SK-N-SH treated with all-trans-retinoic acid at 6 μM for 48 hours (cell line): ENCODE measurements around the gene MARCHF4.

ENCODE experiments used
- ATAC-seq: fragments of 200-7000 bp; cut with Tn5 transposase; 3 replicates; pipeline ENCODE4 v1.9.1; 2020; ENCODE audit warnings: mild to moderate bottlenecking, moderate library complexity
- ARNTL ChIP-seq: fragments of 450-650 bp; formaldehyde crosslinking; IDR thresholded peaks from 2 replicates; pipeline ENCODE4 v1.5.0; 2020; ENCODE audit warnings: low read depth, mild to moderate bottlenecking, moderate library complexity, borderline replicate concordance
- BACH2 ChIP-seq: fragments of 250-450 bp; sonication (Bioruptor Pico); IDR thresholded peaks from 2 replicates; pipeline ENCODE4 v1.9.0; 2021; ENCODE audit warnings: mild to moderate bottlenecking, borderline replicate concordance
- CSDC2 ChIP-seq: fragments of 250-450 bp; sonication (Bioruptor Pico); IDR thresholded peaks from 2 replicates; pipeline ENCODE4 v1.5.0; 2020; ENCODE audit warnings: mild to moderate bottlenecking, moderate library complexity
- ESRRG ChIP-seq: fragments of 250-450 bp; sonication (Bioruptor Pico); IDR thresholded peaks from 2 replicates; pipeline ENCODE4 v1.6.1; 2021; ENCODE audit warnings: mild to moderate bottlenecking
- GLIS3 ChIP-seq: fragments of 250-450 bp; sonication (Bioruptor Pico); IDR thresholded peaks from 2 replicates; pipeline ENCODE4 v1.5.0; 2020; ENCODE audit warnings: mild to moderate bottlenecking, moderate library complexity
- ISL1 ChIP-seq: fragments of 250-450 bp; sonication (Bioruptor Pico); IDR thresholded peaks from 2 replicates; pipeline ENCODE4 v2.1.2; 2022; ENCODE audit warnings: mild to moderate bottlenecking, moderate library complexity
- OSR1 ChIP-seq: fragments of 250-450 bp; sonication (Bioruptor Pico); IDR thresholded peaks from 2 replicates; pipeline ENCODE4 v1.8.0; 2022; ENCODE audit warnings: moderate library complexity, mild to moderate bottlenecking, inconsistent platforms
- PPARA ChIP-seq: fragments of 250-450 bp; sonication (Bioruptor Pico); IDR thresholded peaks from 2 replicates; pipeline ENCODE4 v1.5.0; 2020; ENCODE audit warnings: mild to moderate bottlenecking, borderline replicate concordance
- RARB ChIP-seq: fragments of 250-450 bp; sonication (Bioruptor Pico); IDR thresholded peaks from 2 replicates; pipeline ENCODE4 v1.8.0; 2021; ENCODE audit warnings: mild to moderate bottlenecking, moderate library complexity
- SNAI2 ChIP-seq: fragments of 250-450 bp; sonication (Bioruptor Pico); IDR thresholded peaks from 2 replicates; pipeline ENCODE4 v1.5.0; 2020; ENCODE audit warnings: mild to moderate bottlenecking, moderate library complexity
- TCF4 ChIP-seq: fragments of 250-450 bp; sonication (Bioruptor Pico); IDR thresholded peaks from 2 replicates; pipeline ENCODE4 v1.8.0; 2021; ENCODE audit warnings: mild to moderate bottlenecking, moderate library complexity, borderline replicate concordance
- TOX ChIP-seq: fragments of 250-450 bp; sonication (Bioruptor Pico); IDR thresholded peaks from 2 replicates; pipeline ENCODE4 v1.8.0; 2021; ENCODE audit warnings: mild to moderate bottlenecking, moderate library complexity, borderline replicate concordance
- ZC3H10 ChIP-seq: fragments of 250-450 bp; sonication (Bioruptor Pico); IDR thresholded peaks from 2 replicates; pipeline ENCODE4 v1.5.1; 2021; ENCODE audit warnings: mild to moderate bottlenecking, moderate library complexity
- ZFP3 ChIP-seq: fragments of 250-450 bp; sonication (Bioruptor Pico); IDR thresholded peaks from 2 replicates; pipeline ENCODE4 v1.5.0; 2020; ENCODE audit warnings: mild to moderate bottlenecking, moderate library complexity
- ZFP30 ChIP-seq: fragments of 450-650 bp; formaldehyde crosslinking; IDR thresholded peaks from 2 replicates; pipeline ENCODE4 v1.5.0; 2022; ENCODE audit warnings: mild to moderate bottlenecking, moderate library complexity
- ZNF565 ChIP-seq: fragments of 450-650 bp; formaldehyde crosslinking; conservative IDR thresholded peaks from 2 replicates; pipeline ENCODE4 v1.5.0; 2020; ENCODE audit warnings: low read depth, mild to moderate bottlenecking, moderate library complexity
- ZNF70 ChIP-seq: fragments of 450-650 bp; formaldehyde crosslinking; IDR thresholded peaks from 2 replicates; pipeline ENCODE4 v1.5.0; 2020; ENCODE audit warnings: mild to moderate bottlenecking, moderate library complexity
- ZNF8 ChIP-seq: fragments of 450-650 bp; formaldehyde crosslinking; IDR thresholded peaks from 2 replicates; pipeline ENCODE4 v1.5.0; 2020; ENCODE audit warnings: mild to moderate bottlenecking, moderate library complexity
- TF ChIP-seq, protein P1 (sequence below): fragments of 250-450 bp; sonication (Bioruptor Pico); IDR thresholded peaks from 2 replicates; pipeline ENCODE4 v1.5.1; 2020; ENCODE audit warnings: low read depth, mild to moderate bottlenecking, moderate library complexity
- TF ChIP-seq, protein P2 (sequence below): fragments of 250-450 bp; sonication (Bioruptor Pico); IDR thresholded peaks from 2 replicates; pipeline ENCODE4 v1.5.1; 2021; ENCODE audit warnings: mild to moderate bottlenecking, moderate library complexity
- TF ChIP-seq, protein P3 (sequence below): fragments of 250-450 bp; sonication (Bioruptor Pico); IDR thresholded peaks from 2 replicates; pipeline ENCODE4 v1.5.0; 2020; ENCODE audit warnings: mild to moderate bottlenecking, moderate library complexity
- TF ChIP-seq, protein P4 (sequence below): fragments of 250-450 bp; sonication (Bioruptor Pico); IDR thresholded peaks from 2 replicates; pipeline ENCODE4 v1.8.0; 2020; ENCODE audit warnings: mild to moderate bottlenecking, moderate library complexity, borderline replicate concordance

Gene MARCHF4

DNA sequence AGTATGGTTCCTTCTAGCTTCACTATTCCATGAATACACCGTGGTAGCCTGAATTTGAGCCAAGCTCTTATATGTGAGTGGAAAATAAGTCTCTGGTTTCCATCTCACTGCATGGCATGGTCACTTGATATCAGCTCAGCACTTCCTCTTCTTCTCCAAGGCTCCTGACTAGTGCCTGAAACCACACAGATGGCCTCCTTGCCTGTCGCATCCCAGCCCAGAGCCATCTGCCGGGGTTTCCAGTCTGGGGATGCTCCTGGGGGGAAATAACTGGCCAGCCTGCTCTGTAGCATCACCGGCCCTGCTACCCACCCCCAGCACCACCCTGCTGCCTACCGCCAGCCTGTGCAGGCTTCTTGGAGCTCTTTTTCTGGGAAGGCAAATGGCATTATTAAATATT is 7.7 kb upstream of the MARCHF4 start:
- ATAC-seq, result peak; percentile 73
- TF ChIP-seq RARB (CRISPR knock-in tag), result no peak
- TF ChIP-seq, protein P1, sequence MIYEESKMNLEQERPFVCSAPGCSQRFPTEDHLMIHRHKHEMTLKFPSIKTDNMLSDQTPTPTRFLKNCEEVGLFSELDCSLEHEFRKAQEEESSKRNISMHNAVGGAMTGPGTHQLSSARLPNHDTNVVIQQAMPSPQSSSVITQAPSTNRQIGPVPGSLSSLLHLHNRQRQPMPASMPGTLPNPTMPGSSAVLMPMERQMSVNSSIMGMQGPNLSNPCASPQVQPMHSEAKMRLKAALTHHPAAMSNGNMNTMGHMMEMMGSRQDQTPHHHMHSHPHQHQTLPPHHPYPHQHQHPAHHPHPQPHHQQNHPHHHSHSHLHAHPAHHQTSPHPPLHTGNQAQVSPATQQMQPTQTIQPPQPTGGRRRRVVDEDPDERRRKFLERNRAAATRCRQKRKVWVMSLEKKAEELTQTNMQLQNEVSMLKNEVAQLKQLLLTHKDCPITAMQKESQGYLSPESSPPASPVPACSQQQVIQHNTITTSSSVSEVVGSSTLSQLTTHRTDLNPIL (CRISPR knock-in tag), result no peak
- TF ChIP-seq ZNF70, result no peak

DNA sequence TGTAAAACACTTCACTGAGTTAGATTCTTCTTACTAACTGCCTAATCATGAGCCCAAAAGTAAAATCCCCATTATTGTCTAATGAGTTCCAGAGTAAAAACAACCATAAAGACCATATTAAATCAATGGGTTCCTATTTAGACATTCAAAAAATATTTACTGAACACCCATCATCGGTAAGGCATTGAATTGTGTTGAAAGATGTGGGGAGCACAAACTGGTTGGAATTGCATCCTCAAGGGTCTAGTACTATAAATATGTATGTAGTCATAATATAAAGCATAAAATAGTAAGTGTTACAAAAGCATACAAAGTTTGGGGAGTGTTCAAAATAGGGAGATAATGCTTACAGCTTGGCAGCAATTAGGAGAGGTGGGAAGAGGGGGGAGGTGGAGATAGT is 3.0 kb upstream of the MARCHF4 start:
- no peak for TF ChIP-seq ISL1 (CRISPR knock-in tag)
- TF ChIP-seq, protein P1 (CRISPR knock-in tag), result no peak
- no peak for TF ChIP-seq BACH2 (CRISPR knock-in tag)
- TF ChIP-seq ARNTL (CRISPR knock-in tag), result no peak
- no peak for TF ChIP-seq GLIS3 (CRISPR knock-in tag)
- TF ChIP-seq TCF4 (CRISPR knock-in tag), result no peak
- no peak for TF ChIP-seq ESRRG (CRISPR knock-in tag)
- no peak for TF ChIP-seq CSDC2 (CRISPR knock-in tag)
- TF ChIP-seq, protein P2, sequence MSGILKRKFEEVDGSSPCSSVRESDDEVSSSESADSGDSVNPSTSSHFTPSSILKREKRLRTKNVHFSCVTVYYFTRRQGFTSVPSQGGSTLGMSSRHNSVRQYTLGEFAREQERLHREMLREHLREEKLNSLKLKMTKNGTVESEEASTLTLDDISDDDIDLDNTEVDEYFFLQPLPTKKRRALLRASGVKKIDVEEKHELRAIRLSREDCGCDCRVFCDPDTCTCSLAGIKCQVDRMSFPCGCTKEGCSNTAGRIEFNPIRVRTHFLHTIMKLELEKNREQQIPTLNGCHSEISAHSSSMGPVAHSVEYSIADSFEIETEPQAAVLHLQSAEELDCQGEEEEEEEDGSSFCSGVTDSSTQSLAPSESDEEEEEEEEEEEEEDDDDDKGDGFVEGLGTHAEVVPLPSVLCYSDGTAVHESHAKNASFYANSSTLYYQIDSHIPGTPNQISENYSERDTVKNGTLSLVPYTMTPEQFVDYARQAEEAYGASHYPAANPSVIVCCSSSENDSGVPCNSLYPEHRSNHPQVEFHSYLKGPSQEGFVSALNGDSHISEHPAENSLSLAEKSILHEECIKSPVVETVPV (CRISPR knock-in tag), result no peak
- no peak for TF ChIP-seq TOX (CRISPR knock-in tag)
- no peak for TF ChIP-seq ZNF565
- no peak for TF ChIP-seq RARB (CRISPR knock-in tag)
- no peak for TF ChIP-seq ZFP30
- TF ChIP-seq, protein P3, sequence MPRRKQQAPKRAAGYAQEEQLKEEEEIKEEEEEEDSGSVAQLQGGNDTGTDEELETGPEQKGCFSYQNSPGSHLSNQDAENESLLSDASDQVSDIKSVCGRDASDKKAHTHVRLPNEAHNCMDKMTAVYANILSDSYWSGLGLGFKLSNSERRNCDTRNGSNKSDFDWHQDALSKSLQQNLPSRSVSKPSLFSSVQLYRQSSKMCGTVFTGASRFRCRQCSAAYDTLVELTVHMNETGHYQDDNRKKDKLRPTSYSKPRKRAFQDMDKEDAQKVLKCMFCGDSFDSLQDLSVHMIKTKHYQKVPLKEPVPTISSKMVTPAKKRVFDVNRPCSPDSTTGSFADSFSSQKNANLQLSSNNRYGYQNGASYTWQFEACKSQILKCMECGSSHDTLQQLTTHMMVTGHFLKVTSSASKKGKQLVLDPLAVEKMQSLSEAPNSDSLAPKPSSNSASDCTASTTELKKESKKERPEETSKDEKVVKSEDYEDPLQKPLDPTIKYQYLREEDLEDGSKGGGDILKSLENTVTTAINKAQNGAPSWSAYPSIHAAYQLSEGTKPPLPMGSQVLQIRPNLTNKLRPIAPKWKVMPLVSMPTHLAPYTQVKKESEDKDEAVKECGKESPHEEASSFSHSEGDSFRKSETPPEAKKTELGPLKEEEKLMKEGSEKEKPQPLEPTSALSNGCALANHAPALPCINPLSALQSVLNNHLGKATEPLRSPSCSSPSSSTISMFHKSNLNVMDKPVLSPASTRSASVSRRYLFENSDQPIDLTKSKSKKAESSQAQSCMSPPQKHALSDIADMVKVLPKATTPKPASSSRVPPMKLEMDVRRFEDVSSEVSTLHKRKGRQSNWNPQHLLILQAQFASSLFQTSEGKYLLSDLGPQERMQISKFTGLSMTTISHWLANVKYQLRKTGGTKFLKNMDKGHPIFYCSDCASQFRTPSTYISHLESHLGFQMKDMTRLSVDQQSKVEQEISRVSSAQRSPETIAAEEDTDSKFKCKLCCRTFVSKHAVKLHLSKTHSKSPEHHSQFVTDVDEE (CRISPR knock-in tag), result no peak
- TF ChIP-seq, protein P4, sequence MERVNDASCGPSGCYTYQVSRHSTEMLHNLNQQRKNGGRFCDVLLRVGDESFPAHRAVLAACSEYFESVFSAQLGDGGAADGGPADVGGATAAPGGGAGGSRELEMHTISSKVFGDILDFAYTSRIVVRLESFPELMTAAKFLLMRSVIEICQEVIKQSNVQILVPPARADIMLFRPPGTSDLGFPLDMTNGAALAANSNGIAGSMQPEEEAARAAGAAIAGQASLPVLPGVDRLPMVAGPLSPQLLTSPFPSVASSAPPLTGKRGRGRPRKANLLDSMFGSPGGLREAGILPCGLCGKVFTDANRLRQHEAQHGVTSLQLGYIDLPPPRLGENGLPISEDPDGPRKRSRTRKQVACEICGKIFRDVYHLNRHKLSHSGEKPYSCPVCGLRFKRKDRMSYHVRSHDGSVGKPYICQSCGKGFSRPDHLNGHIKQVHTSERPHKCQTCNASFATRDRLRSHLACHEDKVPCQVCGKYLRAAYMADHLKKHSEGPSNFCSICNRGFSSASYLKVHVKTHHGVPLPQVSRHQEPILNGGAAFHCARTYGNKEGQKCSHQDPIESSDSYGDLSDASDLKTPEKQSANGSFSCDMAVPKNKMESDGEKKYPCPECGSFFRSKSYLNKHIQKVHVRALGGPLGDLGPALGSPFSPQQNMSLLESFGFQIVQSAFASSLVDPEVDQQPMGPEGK (CRISPR knock-in tag), result no peak
- no peak for TF ChIP-seq SNAI2 (CRISPR knock-in tag)
- no peak for TF ChIP-seq ZFP3 (CRISPR knock-in tag)
- TF ChIP-seq ZNF8, result no peak
- TF ChIP-seq ZC3H10 (CRISPR knock-in tag), result no peak
- TF ChIP-seq OSR1 (CRISPR knock-in tag), result no peak
- no peak for ATAC-seq

DNA sequence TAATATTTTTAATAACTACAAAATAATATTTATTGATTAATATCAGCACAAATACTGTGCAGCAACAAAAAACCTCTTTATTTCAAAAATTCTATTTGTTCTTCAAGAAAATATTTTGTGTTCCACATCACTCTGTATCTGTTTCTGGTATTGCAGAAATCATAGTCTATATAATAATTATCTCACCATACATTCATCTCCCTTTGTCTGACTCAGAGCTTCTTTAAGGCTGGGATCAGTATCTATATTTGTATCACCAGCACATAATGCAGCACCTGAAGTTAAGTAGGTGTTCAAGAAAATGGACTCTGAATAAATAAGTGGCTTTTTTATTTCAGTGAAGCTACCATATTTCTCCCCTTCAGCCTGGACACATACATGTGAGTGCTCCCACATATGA is 1.6 kb upstream of the MARCHF4 start:
- ATAC-seq, result no peak
- TF ChIP-seq ARNTL (CRISPR knock-in tag) (no peak), ZNF565 (no peak), ESRRG (CRISPR knock-in tag) (no peak), ZNF70 (no peak), TCF4 (CRISPR knock-in tag) (no peak), CSDC2 (CRISPR knock-in tag) (no peak), SNAI2 (CRISPR knock-in tag) (no peak), ZFP30 (no peak), ZC3H10 (CRISPR knock-in tag) (no peak), ZNF8 (no peak), ZFP3 (CRISPR knock-in tag) (no peak), RARB (CRISPR knock-in tag) (no peak), BACH2 (CRISPR knock-in tag) (no peak), PPARA (CRISPR knock-in tag) (no peak), TOX (CRISPR knock-in tag) (no peak)
- TF ChIP-seq, protein P3 (CRISPR knock-in tag), result no peak
- TF ChIP-seq, protein P1 (CRISPR knock-in tag), result no peak
- TF ChIP-seq, protein P2 (CRISPR knock-in tag), result no peak
